HepG2 (cell line): Measurements from ENCODE around the gene PON1. TPM values are rescaled to one million over a fixed set of nuclear protein-coding genes. Genes with fewer than 3 reads are reported as not detected.

ENCODE experiments used
- ATAC-seq: fragments of 200-7000 bp; cut with Tn5 transposase; 3 replicates; pipeline ENCODE4 v1.9.1; 2020; ENCODE audit warnings: mild to moderate bottlenecking, moderate library complexity
- BruUV-seq: library from RNA; stranded (reverse); fragments of 400-500 nt; replicated peaks from 2 replicates; lab custom pipeline; 2021; lab: Mats Ljungman, UMichigan
- CTCF ChIA-PET: fragments of 300-600 bp; formaldehyde crosslinking; extraction: SDS; loops from one replicate; lab custom pipeline; 2021; ENCODE audit warnings: low total read pairs, inconsistent platforms, low intra/inter-chr PET ratio; lab: Yijun Ruan, JAX
- POLR2A ChIA-PET: fragments of 350-600 bp; sonication (Branson Sonifier 250); formaldehyde crosslinking; loops from one replicate; lab custom pipeline; 2020; ENCODE audit warnings: antibody characterized with exemption, inconsistent platforms; lab: Yijun Ruan, JAX
- DNase-seq: peaks from one replicate; pipeline ENCODE4 v3.0.0-alpha.2; 2015; ENCODE audit warnings: low spot score
- FAIRE-seq: peaks from 3 replicates; lab custom pipeline; 2011; peaks lifted over from hg19 to GRCh38; lab: Jason Lieb, UNC
- H2AFZ ChIP-seq: one replicate; pipeline ENCODE4 v1.6.1; 2011; ENCODE audit warnings: low read length, inconsistent platforms
- H3K27ac ChIP-seq: fragments of 300-600 bp; 3 replicates; pipeline ENCODE4 v1.8.0; 2011; ENCODE audit warnings: mixed run types, mild to moderate bottlenecking, mixed read lengths, low read length, inconsistent platforms; ENCODE audit not compliant: insufficient read depth; ENCODE audit errors: extremely low read length
- H3K27me3 ChIP-seq, 2 experiments: fragments of 200-600 bp in 1 of 2; 2 replicates in 1 of 2; 3 replicates in 1 of 2; pipeline versions ENCODE4 v1.6.0 to v1.8.0; 2011; ENCODE audit warnings: low read length in 2 of 2, mild to moderate bottlenecking in 2 of 2, moderate library complexity in 2 of 2, inconsistent platforms in 1 of 2; ENCODE audit not compliant: insufficient read depth in 2 of 2, control insufficient read depth in 1 of 2
- H3K36me3 ChIP-seq, 2 experiments: fragments of 200-600 bp in 1 of 2; replicated peaks in 1 of 2; 2 replicates in 1 of 2; 3 replicates in 1 of 2; pipeline versions ENCODE4 v1.5.1 to v1.8.0; 2011; ENCODE audit warnings: low read length in 2 of 2, inconsistent platforms in 1 of 2; ENCODE audit not compliant: insufficient read depth in 2 of 2, control insufficient read depth in 1 of 2
- H3K4me1 ChIP-seq: 2 replicates; pipeline ENCODE4 v1.5.1; 2012; ENCODE audit warnings: low read length, inconsistent platforms; ENCODE audit not compliant: insufficient read depth
- H3K4me2 ChIP-seq: 2 replicates; pipeline ENCODE4 v1.6.0; 2011; ENCODE audit warnings: low read depth, low read length, inconsistent platforms
- H3K4me3 ChIP-seq, 3 experiments: fragments of 200-600 bp in 1 of 3; sonication (generic), shearing (Covaris generic) in 1 of 3; replicated peaks in 1 of 3; 2 replicates each; pipeline ENCODE4 v1.5.1; 2011 to 2016; ENCODE audit warnings: low read length in 3 of 3, inconsistent platforms in 2 of 3, low read depth in 2 of 3, mild to moderate bottlenecking in 2 of 3, control low read depth in 1 of 3, mixed read lengths in 1 of 3; ENCODE audit not compliant: insufficient read depth in 1 of 3
- H3K79me2 ChIP-seq: one replicate; pipeline ENCODE4 v1.6.1; 2011; ENCODE audit warnings: low read length, inconsistent platforms; ENCODE audit not compliant: insufficient read depth
- H3K9ac ChIP-seq: 2 replicates; pipeline ENCODE4 v1.6.0; 2011; ENCODE audit warnings: mild to moderate bottlenecking, low read depth, low read length, inconsistent platforms; ENCODE audit not compliant: insufficient read depth
- H3K9me3 ChIP-seq: 2 replicates; pipeline ENCODE4 v1.5.1; 2012; ENCODE audit warnings: mild to moderate bottlenecking, low read length
- H4K20me1 ChIP-seq: 2 replicates; pipeline ENCODE4 v1.6.0; 2011; ENCODE audit warnings: inconsistent platforms, mild to moderate bottlenecking, low read length, moderate library complexity; ENCODE audit not compliant: insufficient read depth
- BHLHE40 ChIP-seq: IDR thresholded peaks from 2 replicates; pipeline ENCODE4 v1.6.1; 2011; ENCODE audit warnings: low read length, improper control_type of control experiment
- DZIP1 ChIP-seq: sonication (generic); formaldehyde crosslinking; IDR thresholded peaks from 2 replicates; pipeline ENCODE4 v1.5.0; 2020; ENCODE audit warnings: mild to moderate bottlenecking, missing genetic modification reagents
- E2F2 ChIP-seq: sonication (generic); formaldehyde crosslinking; IDR thresholded peaks from 2 replicates; pipeline ENCODE4 v1.4.0; 2020; ENCODE audit warnings: missing genetic modification reagents, borderline replicate concordance
- KLF15 ChIP-seq: sonication (generic); formaldehyde crosslinking; IDR thresholded peaks from 2 replicates; pipeline ENCODE4 v1.8.1; 2023; ENCODE audit warnings: borderline replicate concordance, mild to moderate bottlenecking, inconsistent platforms, missing genetic modification reagents, mixed read lengths
- ZNF180 ChIP-seq: sonication (generic); formaldehyde crosslinking; IDR thresholded peaks from 2 replicates; pipeline ENCODE4 v1.4.0; 2020; ENCODE audit warnings: low read depth, missing genetic modification reagents, borderline replicate concordance
- ZNF484 ChIP-seq: sonication (generic); formaldehyde crosslinking; IDR thresholded peaks from 2 replicates; pipeline ENCODE4 v1.5.1; 2020; ENCODE audit warnings: mild to moderate bottlenecking, low read depth, missing genetic modification reagents, borderline replicate concordance
- ZNF670 ChIP-seq: sonication (generic); formaldehyde crosslinking; IDR thresholded peaks from 2 replicates; pipeline ENCODE4 v1.8.0; 2022; ENCODE audit warnings: mild to moderate bottlenecking, missing genetic modification reagents, borderline replicate concordance
- WGBS: methylation state at CpG from one replicate; pipeline ENCODE4 v1.1.6; 2017; ENCODE audit warnings: low lambda C conversion rate; 5-methylcytosine and 5-hydroxymethylcytosine counted together
- in situ Hi-C: cut with HindIII; loops from 2 replicates; pipeline ENCODE4 v1.10.0; 2017; ENCODE audit warnings: low pct_unique_long_range_greater_than_20kb; ENCODE audit not compliant: extremely low pct_ligation_motif_present
- intact Hi-C: fragments of 100-400 bp; cut with micrococcal nuclease; formaldehyde crosslinking; loops from one replicate; pipeline ENCODE4 v1.10.0; 2022; ENCODE audit not compliant: unreplicated experiment
- polyA plus RNA-seq, 8 experiments: library from polyadenylated mRNA; depleted of rRNA in 3 of 8; stranded (reverse) in 7 of 8; unstranded in 1 of 8; fragments of >200 nt; fragmentation: Illumina TruSeq in 4 of 8; extraction: Trizol in 4 of 8; gene quantifications; 2 replicates each; pipeline versions ENCODE4 v1.2.1 to v1.2.3, GENCODE V29; 2011 to 2016; ENCODE audit warnings: low read depth in 4 of 8, missing spikeins in 1 of 8, mixed read lengths in 1 of 8; ENCODE audit not compliant: insufficient read depth in 1 of 8
- total RNA-seq, 5 experiments: library from RNA; depleted of rRNA; stranded (reverse); fragments of >200 nt; fragmentation: Illumina TruSeq; extraction: Trizol; gene quantifications; 2 replicates each; pipeline ENCODE4 v1.2.3, GENCODE V29; 2016; ENCODE audit warnings: low read depth in 1 of 5
- TF ChIP-seq, protein P1 (sequence below): sonication (generic); formaldehyde crosslinking; IDR thresholded peaks from 2 replicates; pipeline ENCODE4 v1.9.0; 2021; ENCODE audit warnings: missing genetic modification reagents, mild to moderate bottlenecking, borderline replicate concordance
- TF ChIP-seq, protein P2 (sequence below): sonication (generic); formaldehyde crosslinking; IDR thresholded peaks from 2 replicates; pipeline ENCODE4 v1.5.0; 2020; ENCODE audit warnings: missing genetic modification reagents

PON1 gene
- total and polyA plus RNA-seq, 2 of the 13 experiments (the other 11 are each of a cell fraction or from before 2014, with no cell fraction given): 0.27 to 0.57 TPM

DNA sequence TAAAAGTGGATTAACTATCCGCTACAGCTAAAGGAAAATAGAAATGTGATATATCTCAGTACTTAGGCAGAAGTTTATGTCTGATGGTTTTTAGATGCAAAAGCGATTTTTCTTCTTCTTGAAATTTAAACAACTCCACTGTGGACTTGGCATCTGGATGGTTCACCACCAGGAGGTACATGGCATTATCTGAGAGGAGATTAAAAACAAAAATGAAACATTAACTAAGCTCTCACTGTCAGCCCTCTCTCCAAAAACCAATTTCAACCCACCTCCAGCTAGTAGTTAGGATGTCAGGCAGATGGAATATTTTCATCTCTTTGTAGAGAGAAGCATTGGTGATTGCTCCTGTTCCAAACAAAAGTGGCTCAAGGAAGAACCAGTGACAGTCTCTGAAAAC, 12.9 kb downstream of the PON1 start:
- in situ Hi-C loops: no loop called here
- H3K36me3 ChIP-seq: no peaks in the 10 kb centered on the region
- FAIRE-seq: no peak

More for the DNA sequence above, 12.9 kb downstream of the PON1 start:
- H3K79me2 ChIP-seq: no peaks in the 10 kb centered on the region
- no peaks in the 10 kb centered on the region for H3K27me3 ChIP-seq
- TF ChIP-seq, protein P1, sequence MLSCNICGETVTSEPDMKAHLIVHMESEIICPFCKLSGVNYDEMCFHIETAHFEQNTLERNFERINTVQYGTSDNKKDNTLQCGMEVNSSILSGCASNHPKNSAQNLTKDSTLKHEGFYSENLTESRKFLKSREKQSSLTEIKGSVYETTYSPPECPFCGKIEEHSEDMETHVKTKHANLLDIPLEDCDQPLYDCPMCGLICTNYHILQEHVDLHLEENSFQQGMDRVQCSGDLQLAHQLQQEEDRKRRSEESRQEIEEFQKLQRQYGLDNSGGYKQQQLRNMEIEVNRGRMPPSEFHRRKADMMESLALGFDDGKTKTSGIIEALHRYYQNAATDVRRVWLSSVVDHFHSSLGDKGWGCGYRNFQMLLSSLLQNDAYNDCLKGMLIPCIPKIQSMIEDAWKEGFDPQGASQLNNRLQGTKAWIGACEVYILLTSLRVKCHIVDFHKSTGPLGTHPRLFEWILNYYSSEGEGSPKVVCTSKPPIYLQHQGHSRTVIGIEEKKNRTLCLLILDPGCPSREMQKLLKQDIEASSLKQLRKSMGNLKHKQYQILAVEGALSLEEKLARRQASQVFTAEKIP (CRISPR knock-in tag): no peak
- TF ChIP-seq ZNF180 (CRISPR knock-in tag) (no peak), DZIP1 (CRISPR knock-in tag) (no peak), ZNF670 (CRISPR knock-in tag) (no peak), KLF15 (no peak), BHLHE40 (no peak), E2F2 (CRISPR knock-in tag) (no peak), ZNF484 (CRISPR knock-in tag) (no peak)
- TF ChIP-seq, protein P2, sequence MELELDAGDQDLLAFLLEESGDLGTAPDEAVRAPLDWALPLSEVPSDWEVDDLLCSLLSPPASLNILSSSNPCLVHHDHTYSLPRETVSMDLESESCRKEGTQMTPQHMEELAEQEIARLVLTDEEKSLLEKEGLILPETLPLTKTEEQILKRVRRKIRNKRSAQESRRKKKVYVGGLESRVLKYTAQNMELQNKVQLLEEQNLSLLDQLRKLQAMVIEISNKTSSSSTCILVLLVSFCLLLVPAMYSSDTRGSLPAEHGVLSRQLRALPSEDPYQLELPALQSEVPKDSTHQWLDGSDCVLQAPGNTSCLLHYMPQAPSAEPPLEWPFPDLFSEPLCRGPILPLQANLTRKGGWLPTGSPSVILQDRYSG: no peak
- TF ChIP-seq, all 625 proteins: peak for 0
- Histone ChIP-seq H3K4me2 (no peak overlapping the region), H2AFZ (no peak overlapping the region), H3K27ac (no peak overlapping the region), H4K20me1 (no peaks in the 10 kb centered on the region), H3K4me3 (no peak overlapping the region), H3K4me1 (no peaks in the 10 kb centered on the region), H3K9me3 (no peaks in the 10 kb centered on the region), H3K9ac (no peak overlapping the region)
- ChIA-PET POLR2A (no interaction called here), CTCF (no interaction called here)
- BruUV-seq: no TSS peak
- no peak for ATAC-seq
- no peak for DNase-seq
- WGBS: 61% methylated on average over 2 of the region's 2 CpGs
- intact Hi-C loops: no loop called here
